H1 (cell line): Measurements from ENCODE around the gene MAP1LC3A. TPM values are rescaled to one million over a fixed set of nuclear protein-coding genes. Genes with fewer than 3 reads are reported as not detected.

ENCODE experiments used
- CTCF ChIA-PET: fragments of 300-600 bp; sonication (Branson Sonifier 250); formaldehyde crosslinking; loops from one replicate; lab custom pipeline; 2021; ENCODE audit not compliant: partially characterized antibody; lab: Charles Lee
- POLR2A ChIA-PET: fragments of 300-600 bp; sonication (Branson Sonifier 250); formaldehyde crosslinking; loops from one replicate; lab custom pipeline; 2021; ENCODE audit warnings: inconsistent platforms; ENCODE audit not compliant: partially characterized antibody; lab: Charles Lee
- DNase-seq, 2 experiments: peaks; one replicate each; pipeline versions ENCODE4 v3.0.0 to v3.0.0-alpha.2; 2010 to 2022; ENCODE audit warnings: low spot score in 2 of 2, low read depth in 1 of 2, mixed read lengths in 1 of 2
- FAIRE-seq: peaks from 2 replicates; lab custom pipeline; 2011; peaks lifted over from hg19 to GRCh38; lab: Jason Lieb, UNC
- H2AFZ ChIP-seq: 2 replicates; pipeline ENCODE4 v1.8.1; 2012; ENCODE audit warnings: low read length, inconsistent platforms
- H2AK5ac ChIP-seq: 2 replicates; pipeline ENCODE4 v1.6.1; 2013; ENCODE audit warnings: low read depth, low read length
- H2BK120ac ChIP-seq: replicated peaks from 2 replicates; pipeline ENCODE3; 2013; ENCODE audit warnings: low read depth, low read length, inconsistent platforms
- H2BK12ac ChIP-seq: 2 replicates; pipeline ENCODE4 v1.6.1; 2013; ENCODE audit warnings: low read depth, low read length
- H2BK15ac ChIP-seq: 2 replicates; pipeline ENCODE4 v1.6.1; 2013; ENCODE audit warnings: low read length
- H2BK20ac ChIP-seq: 2 replicates; pipeline ENCODE4 v1.6.1; 2013; ENCODE audit warnings: low read length
- H2BK5ac ChIP-seq: 2 replicates; pipeline ENCODE4 v1.6.1; 2013; ENCODE audit warnings: low read depth, low read length
- H3K14ac ChIP-seq: 2 replicates; pipeline ENCODE4 v1.6.1; 2013; ENCODE audit warnings: inconsistent platforms; ENCODE audit not compliant: insufficient read length
- H3K18ac ChIP-seq: 2 replicates; pipeline ENCODE4 v1.6.1; 2013; ENCODE audit warnings: low read length; ENCODE audit errors: extremely low read depth
- H3K23ac ChIP-seq: 2 replicates; pipeline ENCODE4 v1.6.1; 2013; ENCODE audit warnings: inconsistent platforms; ENCODE audit not compliant: insufficient read length
- H3K23me2 ChIP-seq: 2 replicates; pipeline ENCODE4 v1.6.1; 2013; ENCODE audit warnings: low read depth, low read length
- H3K27ac ChIP-seq: 2 replicates; pipeline ENCODE4 v1.6.1; 2011; ENCODE audit warnings: low read depth, low read length, inconsistent platforms
- H3K27me3 ChIP-seq, 4 experiments: replicated peaks in 1 of 4; 1 replicate in 1 of 4; 2 replicates in 3 of 4; pipeline versions ENCODE4 v1.6.1 to v1.8.1; 2011 to 2013; ENCODE audit warnings: low read length in 3 of 4, mild to moderate bottlenecking in 3 of 4, inconsistent platforms in 2 of 4, mixed read lengths in 2 of 4, moderate library complexity in 1 of 4; ENCODE audit not compliant: control insufficient read depth in 3 of 4, insufficient read depth in 3 of 4; ENCODE audit errors: extremely low read depth in 1 of 4
- H3K36me3 ChIP-seq, 4 experiments: 2 replicates each; pipeline versions ENCODE4 v1.6.1 to v1.8.1; 2011 to 2013; ENCODE audit warnings: mild to moderate bottlenecking in 4 of 4, low read length in 3 of 4, moderate library complexity in 2 of 4, control low read depth in 1 of 4, inconsistent platforms in 1 of 4; ENCODE audit not compliant: insufficient read depth in 4 of 4, control insufficient read depth in 2 of 4
- H3K4ac ChIP-seq: replicated peaks from 2 replicates; pipeline ENCODE3; 2013; ENCODE audit warnings: low read length, low read depth, mixed read lengths, inconsistent platforms; ENCODE audit not compliant: insufficient read length
- H3K4me1 ChIP-seq, 4 experiments: replicated peaks in 1 of 4; 1 replicate in 1 of 4; 2 replicates in 3 of 4; pipeline versions ENCODE4 v1.6.1 to v1.8.1; 2011 to 2013; ENCODE audit warnings: low read length in 3 of 4, inconsistent platforms in 2 of 4, mixed read lengths in 1 of 4; ENCODE audit not compliant: insufficient read depth in 4 of 4, control insufficient read depth in 3 of 4
- H3K4me2 ChIP-seq, 2 experiments: 2 replicates each; pipeline versions ENCODE4 v1.6.1 to v1.8.1; 2011 to 2013; ENCODE audit warnings: low read depth in 2 of 2, low read length in 2 of 2, control low read depth in 1 of 2, inconsistent platforms in 1 of 2, mild to moderate bottlenecking in 1 of 2; ENCODE audit not compliant: insufficient read depth in 1 of 2
- H3K4me3 ChIP-seq, 4 experiments: fragments of 200-600, 300-600 bp in 1 of 4; sonication (generic), shearing (Covaris generic), sonication (Bioruptor Twin) in 1 of 4; 2 replicates each; pipeline versions ENCODE4 v1.5.1 to v1.8.1; 2011 to 2016; ENCODE audit warnings: low read length in 4 of 4, low read depth in 3 of 4, control low read depth in 2 of 4, inconsistent platforms in 2 of 4, mild to moderate bottlenecking in 2 of 4, mixed read lengths in 1 of 4, moderate library complexity in 1 of 4; ENCODE audit not compliant: insufficient read depth in 2 of 4; ENCODE audit errors: extremely low read depth in 1 of 4
- H3K56ac ChIP-seq: replicated peaks from 2 replicates; pipeline ENCODE3; 2013; ENCODE audit warnings: low read depth, mild to moderate bottlenecking, mixed read lengths, low read length, inconsistent platforms; ENCODE audit not compliant: insufficient read length
- H3K79me1 ChIP-seq: 2 replicates; pipeline ENCODE4 v1.6.1; 2013; ENCODE audit warnings: low read depth, low read length, control low read depth
- H3K79me2 ChIP-seq, 2 experiments: 2 replicates each; pipeline versions ENCODE4 v1.6.1 to v1.8.1; 2012 to 2013; ENCODE audit warnings: low read length in 2 of 2, mild to moderate bottlenecking in 2 of 2, inconsistent platforms in 1 of 2; ENCODE audit not compliant: insufficient read depth in 2 of 2, control insufficient read depth in 1 of 2
- H3K9ac ChIP-seq, 4 experiments: replicated peaks in 1 of 4; 1 replicate in 1 of 4; 2 replicates in 3 of 4; pipeline versions ENCODE4 v1.6.1 to v1.8.1; 2011 to 2013; ENCODE audit warnings: low read depth in 3 of 4, low read length in 3 of 4, control low read depth in 2 of 4, mild to moderate bottlenecking in 2 of 4, moderate library complexity in 2 of 4, inconsistent platforms in 1 of 4; ENCODE audit errors: extremely low read depth in 1 of 4
- H3K9me3 ChIP-seq, 2 experiments: 2 replicates each; pipeline versions ENCODE4 v1.6.1 to v1.8.1; 2012 to 2013; ENCODE audit warnings: mild to moderate bottlenecking in 2 of 2, moderate library complexity in 2 of 2, control low read depth in 1 of 2, inconsistent platforms in 1 of 2, low read depth in 1 of 2, low read length in 1 of 2, mixed read lengths in 1 of 2; ENCODE audit not compliant: insufficient read depth in 2 of 2
- H4K20me1 ChIP-seq, 2 experiments: replicated peaks in 1 of 2; 2 replicates each; pipeline versions ENCODE3 to v1.8.1; 2011 to 2013; ENCODE audit warnings: inconsistent platforms in 2 of 2, low read length in 2 of 2, mild to moderate bottlenecking in 1 of 2; ENCODE audit not compliant: insufficient read depth in 2 of 2, control insufficient read depth in 1 of 2
- H4K5ac ChIP-seq: 2 replicates; pipeline ENCODE4 v1.6.1; 2013; ENCODE audit warnings: low read length, low read depth, mixed read lengths, inconsistent platforms; ENCODE audit not compliant: insufficient read length
- H4K8ac ChIP-seq: 2 replicates; pipeline ENCODE4 v1.8.0; 2013; ENCODE audit warnings: mild to moderate bottlenecking, moderate library complexity, low read length, inconsistent platforms; ENCODE audit not compliant: insufficient read depth; ENCODE audit errors: extremely low read depth
- H4K91ac ChIP-seq: replicated peaks from 2 replicates; pipeline ENCODE3; 2013; ENCODE audit warnings: low read length, mixed read lengths, inconsistent platforms; ENCODE audit not compliant: insufficient read length
- CBX8 ChIP-seq: fragments of 300-800, 300-1000 bp; sonication (generic); IDR thresholded peaks from 2 replicates; pipeline ENCODE4 v1.7.1; 2016; ENCODE audit warnings: low read depth, low read length, borderline replicate concordance
- CTBP2 ChIP-seq: IDR thresholded peaks from 2 replicates; pipeline ENCODE4 v1.7.0; 2011; ENCODE audit warnings: borderline replicate concordance, mild to moderate bottlenecking, moderate library complexity, mixed read lengths, low read length; ENCODE audit not compliant: insufficient read depth, insufficient read length
- JUN ChIP-seq: IDR thresholded peaks from 2 replicates; pipeline ENCODE4 v1.6.1; 2011; ENCODE audit warnings: low read depth, mild to moderate bottlenecking, improper control_type of control experiment, low read length
- KDM5A ChIP-seq: fragments of 200-600 bp; IDR thresholded peaks from 2 replicates; pipeline ENCODE4 v1.7.1; 2012; ENCODE audit warnings: mild to moderate bottlenecking, low read length, inconsistent platforms, mixed read lengths
- RAD21 ChIP-seq, 2 experiments: IDR thresholded peaks in 1 of 2; conservative IDR thresholded peaks in 1 of 2; 2 replicates each; pipeline ENCODE4 v1.6.1; 2011; ENCODE audit warnings: low read depth in 2 of 2, low read length in 2 of 2, improper control_type of control experiment in 1 of 2, inconsistent platforms in 1 of 2, mild to moderate bottlenecking in 1 of 2, moderate library complexity in 1 of 2
- RXRA ChIP-seq: IDR thresholded peaks from 2 replicates; pipeline ENCODE4 v1.6.1; 2011; ENCODE audit warnings: low read depth, mild to moderate bottlenecking, low read length, moderate library complexity; ENCODE audit not compliant: insufficient read depth
- TAF1 ChIP-seq: IDR thresholded peaks from 2 replicates; pipeline ENCODE4 v1.6.1; 2011; ENCODE audit warnings: mild to moderate bottlenecking, low read depth, low read length
- TAF7 ChIP-seq: optimal IDR thresholded peaks from 2 replicates; pipeline ENCODE3; 2011; ENCODE audit warnings: low read depth, mild to moderate bottlenecking, inconsistent platforms, low read length, moderate library complexity, borderline replicate concordance
- ZNF274 ChIP-seq: IDR thresholded peaks from 2 replicates; pipeline ENCODE4 v1.7.0; 2012; ENCODE audit warnings: low read length, borderline replicate concordance; ENCODE audit errors: extremely low read depth
- WGBS, 2 experiments: shearing (Covaris generic) in 1 of 2; methylation state at CpG; one replicate each; pipeline versions ENCODE4 v1.1.6 to v1.1.7; 2013 to 2015; ENCODE audit warnings: low lambda C conversion rate in 2 of 2, mixed read lengths in 2 of 2, inconsistent platforms in 1 of 2, low coverage in 1 of 2, missing lambda C conversion rate in 1 of 2; ENCODE audit not compliant: insufficient replicate concordance in 2 of 2, insufficient coverage in 1 of 2, insufficient read length in 1 of 2; ENCODE audit errors: extremely low coverage in 1 of 2, missing lambda C conversion rate in 1 of 2; 5-methylcytosine and 5-hydroxymethylcytosine counted together
- polyA plus RNA-seq, 7 experiments: library from polyadenylated mRNA; depleted of rRNA in 3 of 7; stranded (reverse) in 5 of 7; unstranded in 2 of 7; fragments of >200 nt in 5 of 7; fragments of 200-250 nt in 2 of 7; gene quantifications; 1 replicate in 5 of 7; 2 replicates in 1 of 7; 4 replicates in 1 of 7; pipeline versions ENCODE4 v1.2.1 to v1.2.3, GENCODE V29; 2011 to 2013; ENCODE audit warnings: missing spikeins in 2 of 7, mixed read lengths in 2 of 7
- total RNA-seq: library from RNA; stranded (reverse); fragmentation: NEBNext Ultra II Directional; extraction: Animal tissue kit (Norgen Biotek cat#: 25700); gene quantifications from 2 replicates; pipeline ENCODE4 v1.2.1, GENCODE V29; 2021

Gene MAP1LC3A
- total and polyA plus RNA-seq, 2 of the 8 experiments (the other 6 are each of a cell fraction or from before 2014, with no cell fraction given), result 5.0 to 6.1 TPM

DNA sequence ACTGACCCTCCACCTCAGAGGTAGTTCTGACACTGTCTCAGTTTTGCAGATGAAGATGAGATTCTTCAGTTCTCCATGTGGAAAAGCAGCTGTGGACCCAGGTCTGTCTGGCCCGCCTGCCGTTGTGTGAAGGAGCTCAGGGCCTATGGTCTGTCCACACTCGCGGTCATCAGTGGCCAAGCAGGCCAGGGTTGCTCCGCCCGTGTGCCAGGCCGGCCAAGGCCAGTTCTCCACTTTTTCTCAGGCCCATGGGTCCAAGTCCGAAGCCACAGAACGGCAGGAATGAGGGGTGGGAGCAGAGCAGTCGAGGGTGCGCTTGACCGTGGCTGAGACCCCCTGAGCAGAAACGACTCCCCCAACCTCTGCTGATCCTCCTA, 8.6 kb upstream of the MAP1LC3A start:
- H3K27ac ChIP-seq, result no peak overlapping the region
- no peak overlapping the region for H4K91ac ChIP-seq
- H2BK120ac ChIP-seq, result no peak overlapping the region
- no peak for FAIRE-seq
- CTCF ChIA-PET, result interaction anchor here (0.8 to 4.3 kb wide), 5 partner anchors 11 to 360 kb away, joined by 3 to 24 read pairs (median 3); no protein-coding TSS in a partner anchor
- H2BK12ac ChIP-seq, result no peak overlapping the region
- H2BK20ac ChIP-seq, result no peak overlapping the region
- no peak overlapping the region for H3K4ac ChIP-seq
- no peak overlapping the region for H3K23ac ChIP-seq
- H3K79me2 ChIP-seq, result no peaks in the 10 kb centered on the region
- no peak overlapping the region for H3K14ac ChIP-seq
- peak overlapping the region; percentile 95; the same call in 1 of the 2 replicates for H2BK15ac ChIP-seq
- no peaks in the 10 kb centered on the region for H3K9me3 ChIP-seq
- H3K4me3 ChIP-seq, result no peak overlapping the region
- 0 out of 2 replicates have a peak, but pooled peaks cover under 1% of the 10 kb centered on the region for H3K23me2 ChIP-seq
- WGBS, 2 experiments, result 86% methylated on average over 13 of the region's 13 CpGs; no CpG with 5 or more reads in 1 of the 2 experiments
- H4K5ac ChIP-seq, result no peak overlapping the region
- no peaks in the 10 kb centered on the region for H4K20me1 ChIP-seq
- no peaks in the 10 kb centered on the region for H3K79me1 ChIP-seq
- no peak overlapping the region for H3K18ac ChIP-seq
- H2BK5ac ChIP-seq, result no peak overlapping the region; the same call in 1 of the 2 replicates
- peaks cover 0 to 9% (median 0%) of the 10 kb centered on the region in 4 experiments; a peak in 4 of 7 replicates for H3K4me1 ChIP-seq
- DNase-seq, result no peak
- H3K56ac ChIP-seq, result no peak overlapping the region
- POLR2A ChIA-PET, result interaction anchor here (0.6 to 1.4 kb wide), 3 partner anchors 33 to 164 kb away, joined by 3 to 4 read pairs (median 3); no protein-coding TSS in a partner anchor
- no peak overlapping the region for H2AK5ac ChIP-seq
- 0 out of 2 replicates have a peak overlapping the region, but pooled peaks have one; percentile 78 for H2AFZ ChIP-seq
- H3K9ac ChIP-seq, result peak overlapping the region in 1 of 4 experiments; percentile 29; a peak in 1 of 7 replicates
- H3K36me3 ChIP-seq, result no peaks in the 10 kb centered on the region
- no peak overlapping the region for H4K8ac ChIP-seq
- H3K4me2 ChIP-seq, result peak overlapping the region; percentile 24 to 27; a peak in 2 of 4 replicates
- TF ChIP-seq RXRA, result no peak
- no peak for TF ChIP-seq TAF7
- no peak for TF ChIP-seq ZNF274
- TF ChIP-seq JUN, result no peak
- no peak for TF ChIP-seq CTBP2
- no peak for TF ChIP-seq CBX8
- no peak for TF ChIP-seq RAD21 (IDR thresholded peaks at IDR 0.05 in 1 of 2, conservative IDR thresholded peaks at IDR 0.05 in 1 of 2; ENCODE audit: low read depth in 2 of 2, low read length in 2 of 2)
- TF ChIP-seq TAF1, result no peak
- TF ChIP-seq KDM5A, result no peak
- no peaks in the 10 kb centered on the region for H3K27me3 ChIP-seq
